ENCODE measurements around the gene GPX8.

The GPX8 gene

DNA sequence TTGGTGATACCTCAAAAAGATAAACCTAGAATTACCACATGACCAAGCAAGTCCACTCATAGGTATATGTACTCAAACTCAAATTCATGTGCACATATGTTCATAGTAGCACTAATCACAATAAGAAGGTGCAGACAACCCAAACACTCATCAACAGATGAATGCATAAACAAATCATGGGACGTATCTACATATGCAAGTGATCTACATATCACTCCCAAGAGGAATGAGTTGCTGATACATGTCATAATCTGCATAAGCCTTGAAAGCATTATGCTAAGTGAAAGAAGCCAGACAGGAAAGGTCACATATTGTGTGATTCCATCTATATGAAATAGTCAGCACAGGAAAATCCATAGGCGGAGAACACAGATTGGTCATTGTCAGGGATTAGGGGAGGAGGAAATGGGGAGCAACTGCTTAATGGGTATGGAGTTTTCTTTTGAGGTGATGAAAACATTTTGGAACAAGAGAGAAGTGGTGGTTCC, 10.6 kb upstream of the GPX8 start:
- Histone ChIP-seq H3K27me3 (ENCODE audit: insufficient read depth, poor library complexity, severe bottlenecking) (no peaks in the 10 kb centered on the region), H3K27ac (replicated peaks) (no peak overlapping the region), H3K4me3 (replicated peaks; ENCODE audit: insufficient read depth, low read length) (no peak overlapping the region)
- TF ChIP-seq POLR2AphosphoS5 (IDR thresholded peaks at IDR 0.05; ENCODE audit: low read depth) (no peak), SPI1 (IDR thresholded peaks at IDR 0.05; ENCODE audit: borderline replicate concordance, low read depth) (no peak), GABPA (IDR thresholded peaks at IDR 0.05; ENCODE audit: low read depth) (no peak)
- TF ChIP-seq, protein P1, sequence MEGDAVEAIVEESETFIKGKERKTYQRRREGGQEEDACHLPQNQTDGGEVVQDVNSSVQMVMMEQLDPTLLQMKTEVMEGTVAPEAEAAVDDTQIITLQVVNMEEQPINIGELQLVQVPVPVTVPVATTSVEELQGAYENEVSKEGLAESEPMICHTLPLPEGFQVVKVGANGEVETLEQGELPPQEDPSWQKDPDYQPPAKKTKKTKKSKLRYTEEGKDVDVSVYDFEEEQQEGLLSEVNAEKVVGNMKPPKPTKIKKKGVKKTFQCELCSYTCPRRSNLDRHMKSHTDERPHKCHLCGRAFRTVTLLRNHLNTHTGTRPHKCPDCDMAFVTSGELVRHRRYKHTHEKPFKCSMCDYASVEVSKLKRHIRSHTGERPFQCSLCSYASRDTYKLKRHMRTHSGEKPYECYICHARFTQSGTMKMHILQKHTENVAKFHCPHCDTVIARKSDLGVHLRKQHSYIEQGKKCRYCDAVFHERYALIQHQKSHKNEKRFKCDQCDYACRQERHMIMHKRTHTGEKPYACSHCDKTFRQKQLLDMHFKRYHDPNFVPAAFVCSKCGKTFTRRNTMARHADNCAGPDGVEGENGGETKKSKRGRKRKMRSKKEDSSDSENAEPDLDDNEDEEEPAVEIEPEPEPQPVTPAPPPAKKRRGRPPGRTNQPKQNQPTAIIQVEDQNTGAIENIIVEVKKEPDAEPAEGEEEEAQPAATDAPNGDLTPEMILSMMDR (IDR thresholded peaks at IDR 0.05; ENCODE audit: insufficient read depth, low read length): no peak
- TF ChIP-seq, protein P2, sequence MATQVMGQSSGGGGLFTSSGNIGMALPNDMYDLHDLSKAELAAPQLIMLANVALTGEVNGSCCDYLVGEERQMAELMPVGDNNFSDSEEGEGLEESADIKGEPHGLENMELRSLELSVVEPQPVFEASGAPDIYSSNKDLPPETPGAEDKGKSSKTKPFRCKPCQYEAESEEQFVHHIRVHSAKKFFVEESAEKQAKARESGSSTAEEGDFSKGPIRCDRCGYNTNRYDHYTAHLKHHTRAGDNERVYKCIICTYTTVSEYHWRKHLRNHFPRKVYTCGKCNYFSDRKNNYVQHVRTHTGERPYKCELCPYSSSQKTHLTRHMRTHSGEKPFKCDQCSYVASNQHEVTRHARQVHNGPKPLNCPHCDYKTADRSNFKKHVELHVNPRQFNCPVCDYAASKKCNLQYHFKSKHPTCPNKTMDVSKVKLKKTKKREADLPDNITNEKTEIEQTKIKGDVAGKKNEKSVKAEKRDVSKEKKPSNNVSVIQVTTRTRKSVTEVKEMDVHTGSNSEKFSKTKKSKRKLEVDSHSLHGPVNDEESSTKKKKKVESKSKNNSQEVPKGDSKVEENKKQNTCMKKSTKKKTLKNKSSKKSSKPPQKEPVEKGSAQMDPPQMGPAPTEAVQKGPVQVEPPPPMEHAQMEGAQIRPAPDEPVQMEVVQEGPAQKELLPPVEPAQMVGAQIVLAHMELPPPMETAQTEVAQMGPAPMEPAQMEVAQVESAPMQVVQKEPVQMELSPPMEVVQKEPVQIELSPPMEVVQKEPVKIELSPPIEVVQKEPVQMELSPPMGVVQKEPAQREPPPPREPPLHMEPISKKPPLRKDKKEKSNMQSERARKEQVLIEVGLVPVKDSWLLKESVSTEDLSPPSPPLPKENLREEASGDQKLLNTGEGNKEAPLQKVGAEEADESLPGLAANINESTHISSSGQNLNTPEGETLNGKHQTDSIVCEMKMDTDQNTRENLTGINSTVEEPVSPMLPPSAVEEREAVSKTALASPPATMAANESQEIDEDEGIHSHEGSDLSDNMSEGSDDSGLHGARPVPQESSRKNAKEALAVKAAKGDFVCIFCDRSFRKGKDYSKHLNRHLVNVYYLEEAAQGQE (IDR thresholded peaks at IDR 0.05; ENCODE audit: insufficient replicate concordance, low read depth): no peak
- no peak for DNase-seq (ENCODE audit: low read depth in 1 of 2, low spot score in 1 of 2)

DNA sequence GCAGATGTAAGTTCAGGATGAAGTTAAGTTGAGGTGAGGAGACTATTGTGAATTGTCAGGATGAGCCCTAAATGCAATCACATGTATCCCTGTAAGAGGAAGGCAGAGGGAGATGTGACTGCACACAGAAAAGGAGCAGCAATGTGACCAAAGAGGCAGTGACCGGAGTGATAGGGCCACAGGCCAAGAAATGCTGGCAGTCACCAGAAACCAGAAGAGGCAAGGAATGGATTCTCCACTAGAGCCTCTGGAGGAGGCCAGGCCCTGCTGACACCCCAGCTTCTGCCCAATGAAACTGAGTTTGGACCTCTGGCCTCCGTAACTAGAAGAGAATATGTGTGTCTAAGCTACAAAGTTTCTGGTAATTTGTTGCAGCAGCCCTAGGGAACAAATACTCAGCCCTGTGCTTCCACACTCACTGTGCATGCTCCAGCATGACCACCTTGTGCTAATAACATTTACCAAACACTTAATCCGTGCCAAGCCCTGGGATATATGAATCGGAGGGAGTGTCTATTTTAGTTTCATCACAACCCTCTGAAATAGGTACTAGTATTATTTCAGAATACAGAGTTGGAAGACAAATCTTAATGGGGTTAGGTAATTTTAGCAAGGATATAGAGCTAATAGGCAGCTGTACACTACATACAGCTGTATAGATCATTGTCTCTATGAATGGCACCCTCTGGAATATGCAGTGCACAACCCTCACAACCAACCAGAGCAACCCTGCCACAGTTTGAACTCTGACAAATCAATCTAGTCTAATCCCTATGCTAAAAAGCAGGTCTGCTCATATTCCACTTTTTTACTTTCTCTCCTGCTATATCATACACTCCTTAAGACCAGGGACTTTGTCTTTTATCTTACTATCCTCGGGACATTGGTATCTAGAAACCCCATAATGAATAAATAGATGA, 7.8 kb upstream of the GPX8 start:
- Histone ChIP-seq H3K27me3 (ENCODE audit: insufficient read depth, poor library complexity, severe bottlenecking) (no peaks in the 10 kb centered on the region), H3K27ac (replicated peaks) (no peak overlapping the region), H3K4me3 (replicated peaks; ENCODE audit: insufficient read depth, low read length) (no peak overlapping the region)
- TF ChIP-seq SPI1 (IDR thresholded peaks at IDR 0.05; ENCODE audit: borderline replicate concordance, low read depth): no peak
- no peak for TF ChIP-seq GABPA (IDR thresholded peaks at IDR 0.05; ENCODE audit: low read depth)
- TF ChIP-seq, protein P1 (IDR thresholded peaks at IDR 0.05; ENCODE audit: insufficient read depth, low read length): no peak
- TF ChIP-seq, protein P2 (IDR thresholded peaks at IDR 0.05; ENCODE audit: insufficient replicate concordance, low read depth): no peak
- no peak for TF ChIP-seq POLR2AphosphoS5 (IDR thresholded peaks at IDR 0.05; ENCODE audit: low read depth)
- DNase-seq (ENCODE audit: low read depth in 1 of 2, low spot score in 1 of 2): no peak

DNA sequence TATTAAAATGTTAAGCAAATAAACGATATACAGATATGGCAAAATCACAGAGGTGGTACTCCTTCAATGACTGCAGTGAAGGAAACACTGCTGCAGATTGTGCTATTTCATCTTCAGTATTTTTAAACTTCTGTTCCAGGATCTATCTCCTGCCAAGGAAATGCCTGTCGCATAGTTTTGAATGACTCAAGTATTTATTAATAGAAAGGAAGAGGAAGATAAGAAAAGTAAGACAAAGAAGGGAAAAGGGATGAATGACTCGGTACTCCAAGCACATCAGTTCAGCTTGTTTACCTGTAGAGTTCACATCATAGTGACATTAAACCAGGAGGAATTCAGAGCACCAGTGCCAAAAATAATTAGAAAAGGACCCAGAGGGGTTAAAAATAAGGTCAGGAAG, 5.1 kb upstream of the GPX8 start:
- DNase-seq (ENCODE audit: low read depth in 1 of 2, low spot score in 1 of 2): no peak
- no peak overlapping the region for H3K27ac ChIP-seq (replicated peaks)
- no peak overlapping the region for H3K4me3 ChIP-seq (replicated peaks; ENCODE audit: insufficient read depth, low read length)
- TF ChIP-seq, protein P2 (IDR thresholded peaks at IDR 0.05; ENCODE audit: insufficient replicate concordance, low read depth): no peak
- TF ChIP-seq, protein P1 (IDR thresholded peaks at IDR 0.05; ENCODE audit: insufficient read depth, low read length): no peak
- TF ChIP-seq GABPA (IDR thresholded peaks at IDR 0.05; ENCODE audit: low read depth): no peak
- no peak for TF ChIP-seq SPI1 (IDR thresholded peaks at IDR 0.05; ENCODE audit: borderline replicate concordance, low read depth)
- TF ChIP-seq POLR2AphosphoS5 (IDR thresholded peaks at IDR 0.05; ENCODE audit: low read depth): no peak
- no peaks in the 10 kb centered on the region for H3K27me3 ChIP-seq (ENCODE audit: insufficient read depth, poor library complexity, severe bottlenecking)

All from HL-60 (cell line).